ENCODE measurements around the gene MICA.
A peak's percentile ranks its signal among the peaks of the same experiment; 100 is the strongest.
"Not testable (repeated sequence)": the region's sequence is repeated elsewhere in the genome, so short reads cannot be mapped to it uniquely, and the experiment has no call there.

DNA sequence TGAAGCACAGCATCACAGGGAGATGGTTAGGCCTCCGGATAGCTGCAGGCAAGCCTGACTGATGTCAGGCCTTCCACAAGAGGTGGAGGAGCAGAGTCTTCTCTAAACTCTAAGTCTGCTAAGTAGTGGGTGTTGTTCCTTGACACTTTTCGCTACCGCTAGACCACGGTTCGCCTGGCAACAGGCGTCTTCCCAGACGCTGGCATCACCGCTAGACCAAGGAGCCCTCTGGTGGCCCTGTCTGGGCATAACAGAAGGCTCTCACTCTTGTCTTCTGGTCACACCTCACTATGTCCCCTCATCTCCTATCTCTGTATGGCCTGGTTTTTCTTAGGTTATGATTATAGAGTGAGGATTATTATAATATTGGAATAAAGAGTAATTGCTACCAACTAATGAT lies 29.3 kb upstream of the MICA start:
- peak; percentile 69 for TF ChIP-seq CTCF (conservative IDR thresholded peaks at IDR 0.05; ENCODE audit: low read length)
- not testable (repeated sequence) for TF ChIP-seq EZH2phosphoT487 (IDR thresholded peaks at IDR 0.05; ENCODE audit: borderline replicate concordance, low read depth, low read length)
